ENCODE data around the gene ANKS1B.

ANKS1B gene

DNA sequence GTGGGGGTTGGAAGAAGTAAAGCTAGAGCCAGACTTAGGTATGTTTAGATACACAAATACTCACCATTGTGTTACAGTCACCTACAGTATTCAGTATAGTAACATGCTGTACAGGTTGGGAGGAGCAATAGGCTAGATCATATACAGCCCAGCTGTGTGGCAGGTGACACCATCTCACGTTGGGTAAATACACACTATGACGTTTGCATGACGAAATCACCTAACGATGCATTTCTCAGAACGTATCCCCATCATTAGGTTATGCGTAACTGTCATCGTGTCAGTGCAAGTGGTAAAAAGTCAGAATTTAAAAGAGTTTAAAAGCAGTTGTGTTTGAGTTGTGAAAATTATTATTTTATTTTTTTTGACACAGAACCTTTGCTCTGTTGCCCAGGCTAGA, 1172.5 kb downstream of the ANKS1B start:
- DNase-seq (ENCODE audit: low spot score): no peak

GRCh38 chr12:98808243-98808875, 1176.4 kb downstream of the ANKS1B start:
- DNase-seq (ENCODE audit: low spot score): no peak

- DNase-seq (ENCODE audit: low spot score): no peak
Measured at GRCh38 chr12:98807187-98807586, 1177.5 kb downstream of the ANKS1B start.

DNA sequence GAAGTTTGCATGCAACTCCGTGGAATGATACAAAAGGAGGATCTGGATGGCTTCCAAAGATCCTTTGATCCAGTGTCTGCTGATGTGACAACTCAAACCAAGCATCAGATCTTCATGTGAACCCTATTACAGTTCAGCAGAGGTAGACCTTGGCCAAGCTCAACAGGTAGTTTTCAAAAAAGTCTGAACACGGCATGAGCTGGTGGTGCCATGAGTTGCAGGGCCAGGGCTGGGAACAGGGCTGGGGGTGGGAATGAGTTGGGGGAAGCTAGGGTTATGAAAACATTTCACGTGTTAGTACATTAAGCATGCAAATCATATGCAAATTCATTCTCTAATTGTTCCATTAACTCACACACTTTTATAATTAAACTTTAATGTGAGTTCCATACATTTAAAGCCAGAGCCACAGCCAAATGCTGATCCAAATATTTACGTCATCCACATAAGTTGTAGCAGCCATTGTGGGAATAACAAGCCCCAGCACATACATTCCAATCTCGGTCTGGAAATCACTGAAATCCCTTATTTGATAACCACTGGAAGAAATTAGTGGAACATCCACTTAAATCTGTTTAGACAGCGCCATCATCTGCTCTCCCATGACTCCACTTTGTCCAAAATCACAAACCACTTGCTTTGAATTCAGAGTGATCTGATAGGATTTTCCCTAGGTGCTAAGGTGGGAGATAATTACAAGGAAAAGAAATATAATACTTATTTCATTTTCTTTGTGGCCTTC, 1181.1 kb downstream of the ANKS1B start:
- DNase-seq (ENCODE audit: low spot score): no peak

- no peak for DNase-seq (ENCODE audit: low spot score)
Measured at GRCh38 chr12:98799822-98800221, 1184.9 kb downstream of the ANKS1B start.

- no peak for DNase-seq (ENCODE audit: low spot score)
Measured at GRCh38 chr12:98799146-98799810, 1185.5 kb downstream of the ANKS1B start.

DNA sequence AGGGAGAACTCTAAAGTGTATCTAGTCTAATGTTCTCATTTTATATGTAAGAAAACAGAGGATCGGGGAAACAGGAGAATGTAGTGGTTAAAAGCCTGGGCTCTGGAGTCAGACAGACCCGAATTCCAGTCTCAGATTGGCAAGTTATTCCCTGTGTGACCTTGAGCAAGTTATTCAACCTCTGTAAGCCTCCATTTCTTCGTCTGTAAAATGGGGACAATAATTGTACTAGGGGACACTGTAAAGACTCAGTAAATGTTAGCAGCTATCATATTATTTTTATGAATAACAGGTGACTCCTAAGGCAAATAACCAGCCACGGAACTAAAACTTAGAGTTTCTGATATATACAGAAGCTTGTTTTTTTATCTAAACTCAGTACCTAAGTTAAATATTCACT, 1187.5 kb downstream of the ANKS1B start:
- DNase-seq (ENCODE audit: low spot score): no peak

- DNase-seq (ENCODE audit: low spot score): no peak
Measured at GRCh38 chr12:98796745-98797144, 1188.0 kb downstream of the ANKS1B start.

GRCh38 chr12:98793121-98793520, 1191.6 kb downstream of the ANKS1B start:
- DNase-seq (ENCODE audit: low spot score): no peak

DNA sequence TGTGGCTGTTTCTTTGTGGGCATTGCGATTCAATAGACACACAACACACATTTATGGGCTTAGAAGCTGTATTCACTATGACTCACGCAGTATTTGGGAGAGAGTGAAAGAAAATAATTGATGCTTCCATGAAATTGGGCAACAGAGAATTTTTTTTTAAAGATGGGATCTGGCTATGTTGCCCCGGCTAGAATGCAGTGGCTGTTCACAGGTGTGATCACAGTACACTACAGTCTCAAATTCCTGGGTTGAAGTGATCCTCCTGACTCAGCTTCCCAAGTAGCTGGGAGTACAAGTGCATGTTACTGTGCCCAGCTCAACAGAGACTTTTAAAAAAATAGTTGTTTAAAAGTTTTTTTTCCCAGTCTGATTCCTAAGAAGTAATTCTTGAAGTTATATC, 1193.3 kb downstream of the ANKS1B start:
- DNase-seq (ENCODE audit: low spot score): no peak

- no peak for DNase-seq (ENCODE audit: low spot score)
Measured at GRCh38 chr12:98788396-98788795, 1196.3 kb downstream of the ANKS1B start.

GRCh38 chr12:98786653-98787052, 1198.1 kb downstream of the ANKS1B start:
- no peak for DNase-seq (ENCODE audit: low spot score)

DNA sequence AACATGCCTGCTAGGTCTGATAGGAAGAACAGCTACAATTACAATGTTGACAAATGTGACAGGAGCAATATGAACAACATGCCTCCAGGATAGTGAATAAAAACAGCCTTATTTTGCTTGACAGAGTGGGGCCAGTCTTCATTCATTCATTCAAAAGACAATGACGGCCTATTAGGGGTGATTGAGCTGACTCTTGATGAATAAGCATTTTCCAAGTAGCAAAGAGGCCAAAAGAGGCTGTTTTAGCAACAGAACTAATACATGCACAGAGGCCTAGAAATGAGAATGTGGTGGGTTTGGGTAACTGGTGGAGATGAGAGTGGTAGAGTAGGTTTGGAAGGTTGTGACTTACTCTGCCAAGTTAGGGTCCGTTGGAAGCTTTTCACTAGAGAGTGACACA, 1201.3 kb downstream of the ANKS1B start:
- DNase-seq (ENCODE audit: low spot score): no peak

DNA sequence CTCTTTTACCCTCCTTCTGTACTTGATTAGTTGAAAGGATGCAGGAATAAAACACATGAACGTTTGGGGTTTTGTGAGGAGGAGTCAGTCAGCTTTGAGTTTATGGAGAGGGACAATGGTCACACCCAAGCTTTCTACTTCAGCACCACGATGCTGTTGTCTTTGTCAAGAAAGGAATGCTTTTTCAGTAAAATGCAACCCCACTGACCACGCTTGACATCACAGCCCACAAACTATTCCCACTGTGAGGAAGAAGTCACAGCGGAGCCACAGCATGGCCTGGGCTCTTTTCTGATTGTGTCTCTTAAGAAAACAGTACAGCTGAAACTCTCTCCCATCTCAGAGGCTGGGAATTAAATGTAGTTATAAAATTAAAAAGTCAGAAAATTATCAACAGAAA, 1204.5 kb downstream of the ANKS1B start:
- no peak for DNase-seq (ENCODE audit: low spot score)

GRCh38 chr12:98772818-98773217, 1211.9 kb downstream of the ANKS1B start:
- DNase-seq (ENCODE audit: low spot score): no peak

- DNase-seq (ENCODE audit: low spot score): no peak
Measured at GRCh38 chr12:98771811-98772752, 1212.7 kb downstream of the ANKS1B start.

GRCh38 chr12:98770230-98770629, 1214.5 kb downstream of the ANKS1B start:
- no peak for DNase-seq (ENCODE audit: low spot score)

- no peak for DNase-seq (ENCODE audit: low spot score)
Measured at GRCh38 chr12:98769068-98769467, 1215.7 kb downstream of the ANKS1B start.

GRCh38 chr12:98767248-98767647, 1217.5 kb downstream of the ANKS1B start:
- no peak for DNase-seq (ENCODE audit: low spot score)

- DNase-seq (ENCODE audit: low spot score): no peak
Measured at GRCh38 chr12:98763656-98764055, 1221.1 kb downstream of the ANKS1B start.

- DNase-seq (ENCODE audit: low spot score): no peak
Measured at GRCh38 chr12:98758331-98758730, 1226.4 kb downstream of the ANKS1B start.

- no peak for DNase-seq (ENCODE audit: low spot score)
Measured at GRCh38 chr12:98757455-98757854, 1227.3 kb downstream of the ANKS1B start.

All from hepatic stellate cell (primary cell).